ENCODE measurements around the gene AIM2.

GRCh38 chr1:159055181-159055641 is 21.4 kb downstream of the AIM2 start:
- no peak for TF ChIP-seq NRF1 (conservative IDR thresholded peaks at IDR 0.05; ENCODE audit: low read depth, low read length)
- TF ChIP-seq POLR2A (IDR thresholded peaks at IDR 0.05; ENCODE audit: low read depth, low read length), result no peak
- TF ChIP-seq ZBTB11 (CRISPR knock-in tag; IDR thresholded peaks at IDR 0.05), result no peak

Measured in GM12878 (cell line).